NCI-H2227 (cell line): ENCODE measurements around the gene CD36.
A peak's percentile ranks its signal among the peaks of the same experiment; 100 is the strongest.

Experiments used
- DNase-seq: peaks from one replicate; lab custom pipeline; 2025; ENCODE audit not compliant: unreplicated experiment; lab: John Stamatoyannopoulos, UW

Gene CD36

GRCh38 chr7:80637911-80638765 is at the start of gene CD36:
CD36 (plus strand) TSS chr7:80638642; CDS start chr7:80646741, 8,099 bp downstream.
- DNase-seq = no peak

GRCh38 chr7:80589631-80590030 is 48.8 kb upstream of the CD36 start:
- DNase-seq = no peak

GRCh38 chr7:80591654-80592053 is 46.8 kb upstream of the CD36 start:
- no peak for DNase-seq

- DNase-seq = no peak
These were observed 44.4 kb upstream of the CD36 start for GRCh38 chr7:80593869-80594586.

GRCh38 chr7:80596933-80597517 is 41.4 kb upstream of the CD36 start:
- no peak for DNase-seq

- no peak for DNase-seq
These were observed 40.6 kb upstream of the CD36 start for GRCh38 chr7:80597875-80598274.

GRCh38 chr7:80600046-80600445 is 38.4 kb upstream of the CD36 start:
- DNase-seq = no peak

- no peak for DNase-seq
These were observed 36.4 kb upstream of the CD36 start for GRCh38 chr7:80601999-80602398.

GRCh38 chr7:80603940-80604339 is 34.5 kb upstream of the CD36 start:
- DNase-seq = no peak

- DNase-seq = no peak
These were observed 34.0 kb upstream of the CD36 start for GRCh38 chr7:80604436-80604835.

- DNase-seq = no peak
These were observed 31.3 kb upstream of the CD36 start for GRCh38 chr7:80607136-80607535.

GRCh38 chr7:80608336-80608735 is 30.1 kb upstream of the CD36 start:
- no peak for DNase-seq

- no peak for DNase-seq
These were observed 28.7 kb upstream of the CD36 start for GRCh38 chr7:80609751-80610150.

GRCh38 chr7:80611353-80611752 is 27.1 kb upstream of the CD36 start:
- no peak for DNase-seq

GRCh38 chr7:80611779-80612178 is 26.7 kb upstream of the CD36 start:
- peak; percentile 9 for DNase-seq

- no peak for DNase-seq
These were observed 25.6 kb upstream of the CD36 start for GRCh38 chr7:80612880-80613279.

- no peak for DNase-seq
These were observed 24.9 kb upstream of the CD36 start for GRCh38 chr7:80613519-80613918.

GRCh38 chr7:80614851-80615271 is 23.6 kb upstream of the CD36 start:
- peak; percentile 11 for DNase-seq

GRCh38 chr7:80618096-80618495 is 20.3 kb upstream of the CD36 start:
- no peak for DNase-seq

- DNase-seq = no peak
These were observed 18.7 kb upstream of the CD36 start for GRCh38 chr7:80619741-80620140.

- DNase-seq = no peak
These were observed 15.9 kb upstream of the CD36 start for GRCh38 chr7:80622541-80622940.
